ENCODE results near the gene CPS1.

DNA sequence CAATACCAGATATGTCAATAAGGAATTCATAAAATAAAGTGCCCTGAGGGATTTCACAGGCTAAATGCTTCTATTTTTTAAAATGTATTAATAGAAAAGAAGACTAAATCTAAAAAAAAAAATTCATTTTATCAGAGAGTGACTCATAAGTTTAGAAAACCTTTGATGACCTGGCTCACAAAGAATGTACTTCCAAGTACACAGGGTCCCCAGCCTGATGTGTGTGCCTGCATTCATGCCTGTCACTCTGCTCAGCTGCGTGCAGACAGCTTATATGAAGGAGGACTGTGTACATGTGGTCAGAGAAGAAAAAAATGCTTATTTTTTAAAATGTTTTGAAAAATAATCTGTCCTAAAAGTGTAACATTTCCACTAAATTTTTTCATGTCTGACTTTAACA is 3.0 kb upstream of the CPS1 start:
- TF ChIP-seq, protein P1, sequence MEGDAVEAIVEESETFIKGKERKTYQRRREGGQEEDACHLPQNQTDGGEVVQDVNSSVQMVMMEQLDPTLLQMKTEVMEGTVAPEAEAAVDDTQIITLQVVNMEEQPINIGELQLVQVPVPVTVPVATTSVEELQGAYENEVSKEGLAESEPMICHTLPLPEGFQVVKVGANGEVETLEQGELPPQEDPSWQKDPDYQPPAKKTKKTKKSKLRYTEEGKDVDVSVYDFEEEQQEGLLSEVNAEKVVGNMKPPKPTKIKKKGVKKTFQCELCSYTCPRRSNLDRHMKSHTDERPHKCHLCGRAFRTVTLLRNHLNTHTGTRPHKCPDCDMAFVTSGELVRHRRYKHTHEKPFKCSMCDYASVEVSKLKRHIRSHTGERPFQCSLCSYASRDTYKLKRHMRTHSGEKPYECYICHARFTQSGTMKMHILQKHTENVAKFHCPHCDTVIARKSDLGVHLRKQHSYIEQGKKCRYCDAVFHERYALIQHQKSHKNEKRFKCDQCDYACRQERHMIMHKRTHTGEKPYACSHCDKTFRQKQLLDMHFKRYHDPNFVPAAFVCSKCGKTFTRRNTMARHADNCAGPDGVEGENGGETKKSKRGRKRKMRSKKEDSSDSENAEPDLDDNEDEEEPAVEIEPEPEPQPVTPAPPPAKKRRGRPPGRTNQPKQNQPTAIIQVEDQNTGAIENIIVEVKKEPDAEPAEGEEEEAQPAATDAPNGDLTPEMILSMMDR (conservative IDR thresholded peaks at IDR 0.05; ENCODE audit: low read depth, low read length): no peak
- TF ChIP-seq POLR2A (IDR thresholded peaks at IDR 0.05; ENCODE audit: low read depth, low read length): no peak
- no peak for TF ChIP-seq SMC3 (IDR thresholded peaks at IDR 0.05; ENCODE audit: low read depth, low read length)
- no peak for TF ChIP-seq MXI1 (IDR thresholded peaks at IDR 0.05; ENCODE audit: borderline replicate concordance, low read depth, low read length)
- TF ChIP-seq FOS (IDR thresholded peaks at IDR 0.05; ENCODE audit: low read depth, low read length): no peak
- no peak for TF ChIP-seq BHLHE40 (IDR thresholded peaks at IDR 0.05; ENCODE audit: low read depth, low read length)

Data from IMR-90 (cell line).